Neural cell (in vitro differentiated cells): ENCODE data around the gene PPP2R2B. TPM values are rescaled to one million over a fixed set of nuclear protein-coding genes. Genes with fewer than 3 reads are reported as not detected.

ENCODE experiments used
- H2AFZ ChIP-seq: fragments of 200-600, 300-800 bp; sonication (generic), shearing (Covaris generic); 2 replicates; pipeline ENCODE4 v1.6.0; 2014; ENCODE audit warnings: low read depth, mild to moderate bottlenecking, antibody characterized with exemption, low read length, moderate library complexity
- H3F3A ChIP-seq: fragments of 200-600 bp; shearing (Covaris generic); 2 replicates; pipeline ENCODE4 v1.6.1; 2016; ENCODE audit warnings: mild to moderate bottlenecking, moderate library complexity, mixed read lengths, antibody characterized with exemption, low read length; ENCODE audit not compliant: insufficient read depth, poor library complexity, severe bottlenecking
- H3K27ac ChIP-seq: fragments of 200-600, 300-800 bp; sonication (generic), shearing (Covaris generic); 2 replicates; pipeline ENCODE4 v1.5.1; 2014; ENCODE audit warnings: mild to moderate bottlenecking, low read length, moderate library complexity
- H3K27me3 ChIP-seq: fragments of 300-800, 200-600 bp; sonication (generic), shearing (Covaris generic); 2 replicates; pipeline ENCODE4 v1.6.0; 2014; ENCODE audit warnings: mild to moderate bottlenecking, low read depth, low read length, moderate library complexity; ENCODE audit not compliant: insufficient read depth
- H3K36me3 ChIP-seq: fragments of 300-800, 200-600 bp; sonication (generic), shearing (Covaris generic); 2 replicates; pipeline ENCODE4 v1.5.1; 2014; ENCODE audit warnings: mild to moderate bottlenecking, antibody characterized with exemption, low read length, moderate library complexity; ENCODE audit not compliant: insufficient read depth
- H3K4me2 ChIP-seq: fragments of 300-800, 200-600 bp; sonication (generic), shearing (Covaris generic); 2 replicates; pipeline ENCODE4 v1.6.0; 2014; ENCODE audit warnings: mild to moderate bottlenecking, low read length
- H3K4me3 ChIP-seq: fragments of 300-800, 200-600 bp; sonication (generic), shearing (Covaris generic); 2 replicates; pipeline ENCODE4 v1.5.1; 2014; ENCODE audit warnings: mild to moderate bottlenecking, low read length, moderate library complexity
- H3K79me2 ChIP-seq: fragments of 200-600 bp; shearing (Covaris generic); replicated peaks from 2 replicates; pipeline ENCODE4 v1.6.0; 2014; ENCODE audit warnings: mild to moderate bottlenecking, low read length, moderate library complexity; ENCODE audit not compliant: insufficient read depth
- H3K9ac ChIP-seq: fragments of 300-800, 200-600 bp; sonication (generic), shearing (Covaris generic); 2 replicates; pipeline ENCODE4 v1.6.1; 2016; ENCODE audit warnings: mild to moderate bottlenecking, low read length, mixed read lengths
- H3K9me2 ChIP-seq: fragments of 200-600 bp; shearing (Covaris generic); 2 replicates; pipeline ENCODE4 v1.6.1; 2016; ENCODE audit warnings: mild to moderate bottlenecking, low read length, mixed read lengths; ENCODE audit not compliant: insufficient read depth
- H3K9me3 ChIP-seq: fragments of 200-600, 300-800 bp; sonication (generic), shearing (Covaris generic); 2 replicates; pipeline ENCODE4 v1.6.1; 2016; ENCODE audit warnings: mild to moderate bottlenecking, mixed run types, low read length, moderate library complexity, mixed read lengths
- H4K20me1 ChIP-seq: fragments of 200-600 bp; shearing (Covaris generic); 2 replicates; pipeline ENCODE4 v1.6.1; 2016; ENCODE audit warnings: mild to moderate bottlenecking, mixed run types; ENCODE audit not compliant: insufficient read depth
- EP300 ChIP-seq: fragments of 450-650 bp; conservative IDR thresholded peaks from 2 replicates; pipeline ENCODE4 v1.6.1; 2014; ENCODE audit warnings: antibody characterized with exemption, mild to moderate bottlenecking, moderate library complexity; ENCODE audit not compliant: poor library complexity, severe bottlenecking
- EZH2 ChIP-seq: fragments of 200-600, 300-800 bp; shearing (Covaris generic), sonication (generic); IDR thresholded peaks from 2 replicates; pipeline ENCODE4 v1.6.1; 2014; ENCODE audit warnings: antibody characterized with exemption, low read length, borderline replicate concordance, mild to moderate bottlenecking; ENCODE audit not compliant: insufficient read depth, poor library complexity, severe bottlenecking
- MXI1 ChIP-seq: fragments of 450-650 bp; conservative IDR thresholded peaks from 2 replicates; pipeline ENCODE4 v1.6.1; 2014; ENCODE audit warnings: antibody characterized with exemption, mild to moderate bottlenecking; ENCODE audit not compliant: poor library complexity, severe bottlenecking
- POLR2AphosphoS5 ChIP-seq: IDR thresholded peaks from 2 replicates; pipeline ENCODE4 v1.6.1; 2012
- RAD21 ChIP-seq: fragments of 450-650 bp; conservative IDR thresholded peaks from 2 replicates; pipeline ENCODE4 v1.6.1; 2014; ENCODE audit warnings: antibody characterized with exemption, mild to moderate bottlenecking, moderate library complexity
- SMC3 ChIP-seq: fragments of 450-650 bp; conservative IDR thresholded peaks from 2 replicates; pipeline ENCODE4 v1.6.1; 2014; ENCODE audit warnings: antibody characterized with exemption, mild to moderate bottlenecking, moderate library complexity; ENCODE audit not compliant: poor library complexity
- TAF1 ChIP-seq: IDR thresholded peaks from 2 replicates; pipeline ENCODE4 v1.6.1; 2012; ENCODE audit warnings: low read depth
- polyA plus RNA-seq: library from polyadenylated mRNA; depleted of rRNA; stranded (reverse); fragments of >200 nt; gene quantifications from 2 replicates; pipeline ENCODE4 v1.2.3, GENCODE V29; 2014
- TF ChIP-seq, protein P1 (sequence below): fragments of 450-650 bp; IDR thresholded peaks from 2 replicates; pipeline ENCODE4 v1.5.1; 2014; ENCODE audit warnings: antibody characterized with exemption, mild to moderate bottlenecking, moderate library complexity; ENCODE audit not compliant: poor library complexity, severe bottlenecking
- TF ChIP-seq, protein P2 (sequence below): IDR thresholded peaks from 2 replicates; pipeline ENCODE4 v1.6.1; 2012; ENCODE audit warnings: borderline replicate concordance

Gene PPP2R2B
- polyA plus RNA-seq, 1 donor from 2014 or later, result 250 TPM

DNA sequence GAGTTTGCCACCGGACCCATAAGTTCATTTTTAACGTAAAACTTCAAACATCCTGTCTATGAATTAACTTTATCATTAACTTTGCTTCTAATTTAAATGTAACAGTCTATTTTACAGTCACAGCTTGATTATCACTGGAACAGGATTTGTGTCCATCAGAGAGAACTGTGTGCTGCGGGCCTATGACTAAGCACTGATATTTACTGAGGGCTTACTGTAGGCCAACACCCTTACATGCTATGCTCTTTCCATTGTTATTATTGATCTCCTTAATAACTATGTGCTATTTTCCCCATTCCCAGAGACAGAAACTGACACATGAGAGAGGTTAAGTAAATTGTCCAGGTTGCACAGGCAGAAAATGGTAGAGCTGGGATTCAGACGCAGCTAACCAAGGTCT, 338.6 kb downstream of the PPP2R2B start:
- Histone ChIP-seq H3K9me3 (no peaks in the 10 kb centered on the region), H3K27ac (no peak overlapping the region), H2AFZ (no peak overlapping the region), H3K9ac (no peak overlapping the region), H3K4me3 (no peak overlapping the region), H3K9me2 (no peaks in the 10 kb centered on the region), H3K36me3 (no peaks in the 10 kb centered on the region), H3K27me3 (no peaks in the 10 kb centered on the region), H4K20me1 (no peaks in the 10 kb centered on the region), H3K79me2 (no peaks in the 10 kb centered on the region), H3K4me2 (no peak overlapping the region), H3F3A (no peaks in the 10 kb centered on the region)
- no peak for TF ChIP-seq POLR2AphosphoS5

DNA sequence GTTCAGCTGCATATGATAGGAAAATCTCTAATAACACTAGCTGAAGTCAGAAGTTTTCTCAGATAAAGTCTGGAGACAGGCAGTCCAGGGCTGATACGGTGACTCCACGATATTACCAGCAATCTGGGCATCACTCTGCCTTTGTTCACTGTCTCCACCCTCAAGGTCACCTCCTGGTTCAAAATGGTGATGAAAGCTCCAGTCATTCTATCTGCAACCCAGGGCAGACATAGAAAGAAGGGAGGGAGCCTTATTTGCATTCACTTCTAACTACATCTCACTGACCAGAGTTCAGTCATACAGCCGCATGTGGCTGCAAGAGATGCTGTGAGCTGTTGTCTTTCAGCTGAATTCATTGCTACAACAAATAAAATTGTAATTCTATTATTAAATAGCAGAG, 340.1 kb downstream of the PPP2R2B start:
- Histone ChIP-seq H3K9ac (no peak overlapping the region), H3K79me2 (no peaks in the 10 kb centered on the region), H3F3A (no peaks in the 10 kb centered on the region), H3K27me3 (no peaks in the 10 kb centered on the region), H3K36me3 (no peaks in the 10 kb centered on the region), H3K4me3 (no peak overlapping the region), H4K20me1 (no peaks in the 10 kb centered on the region), H2AFZ (no peak overlapping the region), H3K27ac (no peak overlapping the region), H3K9me2 (no peaks in the 10 kb centered on the region), H3K9me3 (no peaks in the 10 kb centered on the region), H3K4me2 (no peak overlapping the region)
- TF ChIP-seq, protein P1, sequence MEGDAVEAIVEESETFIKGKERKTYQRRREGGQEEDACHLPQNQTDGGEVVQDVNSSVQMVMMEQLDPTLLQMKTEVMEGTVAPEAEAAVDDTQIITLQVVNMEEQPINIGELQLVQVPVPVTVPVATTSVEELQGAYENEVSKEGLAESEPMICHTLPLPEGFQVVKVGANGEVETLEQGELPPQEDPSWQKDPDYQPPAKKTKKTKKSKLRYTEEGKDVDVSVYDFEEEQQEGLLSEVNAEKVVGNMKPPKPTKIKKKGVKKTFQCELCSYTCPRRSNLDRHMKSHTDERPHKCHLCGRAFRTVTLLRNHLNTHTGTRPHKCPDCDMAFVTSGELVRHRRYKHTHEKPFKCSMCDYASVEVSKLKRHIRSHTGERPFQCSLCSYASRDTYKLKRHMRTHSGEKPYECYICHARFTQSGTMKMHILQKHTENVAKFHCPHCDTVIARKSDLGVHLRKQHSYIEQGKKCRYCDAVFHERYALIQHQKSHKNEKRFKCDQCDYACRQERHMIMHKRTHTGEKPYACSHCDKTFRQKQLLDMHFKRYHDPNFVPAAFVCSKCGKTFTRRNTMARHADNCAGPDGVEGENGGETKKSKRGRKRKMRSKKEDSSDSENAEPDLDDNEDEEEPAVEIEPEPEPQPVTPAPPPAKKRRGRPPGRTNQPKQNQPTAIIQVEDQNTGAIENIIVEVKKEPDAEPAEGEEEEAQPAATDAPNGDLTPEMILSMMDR, result no peak
- TF ChIP-seq EZH2 (no peak), MXI1 (no peak), POLR2AphosphoS5 (no peak), SMC3 (no peak), TAF1 (no peak), EP300 (no peak), RAD21 (no peak)
- TF ChIP-seq, protein P2, sequence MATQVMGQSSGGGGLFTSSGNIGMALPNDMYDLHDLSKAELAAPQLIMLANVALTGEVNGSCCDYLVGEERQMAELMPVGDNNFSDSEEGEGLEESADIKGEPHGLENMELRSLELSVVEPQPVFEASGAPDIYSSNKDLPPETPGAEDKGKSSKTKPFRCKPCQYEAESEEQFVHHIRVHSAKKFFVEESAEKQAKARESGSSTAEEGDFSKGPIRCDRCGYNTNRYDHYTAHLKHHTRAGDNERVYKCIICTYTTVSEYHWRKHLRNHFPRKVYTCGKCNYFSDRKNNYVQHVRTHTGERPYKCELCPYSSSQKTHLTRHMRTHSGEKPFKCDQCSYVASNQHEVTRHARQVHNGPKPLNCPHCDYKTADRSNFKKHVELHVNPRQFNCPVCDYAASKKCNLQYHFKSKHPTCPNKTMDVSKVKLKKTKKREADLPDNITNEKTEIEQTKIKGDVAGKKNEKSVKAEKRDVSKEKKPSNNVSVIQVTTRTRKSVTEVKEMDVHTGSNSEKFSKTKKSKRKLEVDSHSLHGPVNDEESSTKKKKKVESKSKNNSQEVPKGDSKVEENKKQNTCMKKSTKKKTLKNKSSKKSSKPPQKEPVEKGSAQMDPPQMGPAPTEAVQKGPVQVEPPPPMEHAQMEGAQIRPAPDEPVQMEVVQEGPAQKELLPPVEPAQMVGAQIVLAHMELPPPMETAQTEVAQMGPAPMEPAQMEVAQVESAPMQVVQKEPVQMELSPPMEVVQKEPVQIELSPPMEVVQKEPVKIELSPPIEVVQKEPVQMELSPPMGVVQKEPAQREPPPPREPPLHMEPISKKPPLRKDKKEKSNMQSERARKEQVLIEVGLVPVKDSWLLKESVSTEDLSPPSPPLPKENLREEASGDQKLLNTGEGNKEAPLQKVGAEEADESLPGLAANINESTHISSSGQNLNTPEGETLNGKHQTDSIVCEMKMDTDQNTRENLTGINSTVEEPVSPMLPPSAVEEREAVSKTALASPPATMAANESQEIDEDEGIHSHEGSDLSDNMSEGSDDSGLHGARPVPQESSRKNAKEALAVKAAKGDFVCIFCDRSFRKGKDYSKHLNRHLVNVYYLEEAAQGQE, result no peak

DNA sequence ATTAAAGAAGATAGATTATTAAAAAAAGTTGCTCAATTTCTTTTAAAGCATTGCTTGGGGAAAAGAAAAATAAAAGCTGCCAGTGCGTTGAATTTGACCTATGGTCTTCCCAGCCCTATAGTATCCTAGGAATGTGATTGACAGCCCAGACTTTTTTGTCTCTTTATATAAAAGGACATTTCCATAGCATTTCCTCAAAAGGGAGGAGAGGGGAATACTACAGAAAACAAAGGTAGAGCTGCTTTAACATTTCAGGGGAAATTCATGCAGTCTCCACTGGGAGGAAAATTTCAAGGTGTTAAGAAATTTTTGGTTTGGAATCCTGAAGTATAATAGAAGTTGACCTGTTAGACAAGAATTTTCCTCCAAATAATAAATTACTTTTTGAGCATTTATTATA, 344.7 kb downstream of the PPP2R2B start:
- Histone ChIP-seq H2AFZ (no peak overlapping the region), H3K27ac (no peak overlapping the region), H3K27me3 (no peaks in the 10 kb centered on the region)

More for the DNA sequence above, 344.7 kb downstream of the PPP2R2B start:
- Histone ChIP-seq H3K79me2 (no peaks in the 10 kb centered on the region), H3K9me2 (no peaks in the 10 kb centered on the region), H3K9ac (no peak overlapping the region), H3K36me3 (no peaks in the 10 kb centered on the region), H3F3A (no peaks in the 10 kb centered on the region), H4K20me1 (no peaks in the 10 kb centered on the region), H3K4me3 (no peak overlapping the region), H3K4me2 (no peak overlapping the region), H3K9me3 (no peaks in the 10 kb centered on the region)
- TF ChIP-seq SMC3, result no peak
